HFFc6 (cell line): ENCODE data around the gene LMF1. TPM values are rescaled to one million over a fixed set of nuclear protein-coding genes. Genes with fewer than 3 reads are reported as not detected.

Experiments
- DNase-seq: peaks from one replicate; pipeline ENCODE4 v3.0.0-alpha.2; 2018
- H3K27ac Mint-ChIP-seq: 2 replicates; pipeline ENCODE4 v1.8.0; 2020; ENCODE audit warnings: mild to moderate bottlenecking, mixed read lengths
- H3K27me3 Mint-ChIP-seq: 2 replicates; pipeline ENCODE4 v1.8.0; 2021; ENCODE audit warnings: mild to moderate bottlenecking, moderate library complexity, mixed read lengths; ENCODE audit not compliant: insufficient read depth
- H3K36me3 Mint-ChIP-seq: 2 replicates; pipeline ENCODE4 v1.8.0; 2021; ENCODE audit warnings: low read depth, mixed read lengths
- H3K4me1 Mint-ChIP-seq: 2 replicates; pipeline ENCODE4 v1.8.0; 2020; ENCODE audit warnings: low read depth, mixed read lengths
- H3K4me3 Mint-ChIP-seq: 2 replicates; pipeline ENCODE4 v1.8.0; 2020; ENCODE audit warnings: mild to moderate bottlenecking, moderate library complexity, mixed read lengths
- H3K9me3 Mint-ChIP-seq: 2 replicates; pipeline ENCODE4 v1.8.0; 2020; ENCODE audit warnings: mild to moderate bottlenecking, mixed read lengths
- CTCF ChIP-seq: fragments of 200-600 bp; sonication (generic); IDR thresholded peaks from 2 replicates; pipeline ENCODE4 v1.5.0; 2021; ENCODE audit warnings: antibody characterized with exemption, mild to moderate bottlenecking
- total RNA-seq, 6 experiments: library from RNA; stranded (reverse); fragmentation: NEBNext Ultra II Directional; extraction: Animal tissue kit (Norgen Biotek cat#: 25700); gene quantifications; 2 replicates in 1 of 6; 3 replicates in 5 of 6; pipeline ENCODE4 v1.2.3, GENCODE V29; 2021

Gene LMF1
- total RNA-seq, 6 experiments from 2014 or later: 10.9 to 19.3 (median 14.2) TPM

GRCh38 chr16:935684-936083 lies 35.1 kb downstream of the LMF1 start:
- no peak for TF ChIP-seq CTCF
- H3K9me3 Mint-ChIP-seq: peaks cover 9% of the 10 kb centered on the region; the same call in 1 of the 2 replicates
- peaks cover 4% of the 10 kb centered on the region for H3K27me3 Mint-ChIP-seq
- H3K27ac Mint-ChIP-seq: no peak overlapping the region
- H3K4me3 Mint-ChIP-seq: no peak overlapping the region
- H3K36me3 Mint-ChIP-seq: peaks cover 12% of the 10 kb centered on the region
- H3K4me1 Mint-ChIP-seq: no peaks in the 10 kb centered on the region
- no peak for DNase-seq

- Mint-ChIP-seq H3K4me1 (no peaks in the 10 kb centered on the region), H3K27me3 (peaks cover 4% of the 10 kb centered on the region; the same call in 1 of the 2 replicates), H3K27ac (no peak overlapping the region), H3K36me3 (peaks cover 10% of the 10 kb centered on the region; the same call in 1 of the 2 replicates), H3K9me3 (no peaks in the 10 kb centered on the region), H3K4me3 (no peak overlapping the region)
- DNase-seq: no peak
- TF ChIP-seq CTCF: no peak
Measured at GRCh38 chr16:934178-934577, 36.6 kb downstream of the LMF1 start.

GRCh38 chr16:933581-933980 lies 37.2 kb downstream of the LMF1 start:
- Mint-ChIP-seq H3K27me3 (peaks cover 4% of the 10 kb centered on the region; the same call in 1 of the 2 replicates), H3K36me3 (peaks cover 5% of the 10 kb centered on the region; the same call in 1 of the 2 replicates), H3K4me1 (no peaks in the 10 kb centered on the region), H3K4me3 (no peak overlapping the region), H3K9me3 (no peaks in the 10 kb centered on the region), H3K27ac (no peak overlapping the region)
- no peak for DNase-seq
- TF ChIP-seq CTCF: no peak

- Mint-ChIP-seq H3K4me3 (no peak overlapping the region), H3K27ac (no peak overlapping the region), H3K36me3 (peaks cover 5% of the 10 kb centered on the region; the same call in 1 of the 2 replicates), H3K9me3 (no peaks in the 10 kb centered on the region), H3K4me1 (no peaks in the 10 kb centered on the region), H3K27me3 (peaks cover 4% of the 10 kb centered on the region; the same call in 1 of the 2 replicates)
- DNase-seq: no peak
- TF ChIP-seq CTCF: no peak
Measured at GRCh38 chr16:932831-933330, 37.9 kb downstream of the LMF1 start.

GRCh38 chr16:931626-932500 lies 38.9 kb downstream of the LMF1 start:
- peaks cover 5% of the 10 kb centered on the region; the same call in 1 of the 2 replicates for H3K36me3 Mint-ChIP-seq
- H3K27ac Mint-ChIP-seq: no peak overlapping the region
- 0 out of 2 replicates have a peak, but pooled peaks cover 4% of the 10 kb centered on the region for H3K9me3 Mint-ChIP-seq
- no peak for TF ChIP-seq CTCF
- H3K4me1 Mint-ChIP-seq: no peaks in the 10 kb centered on the region
- peaks cover 4% of the 10 kb centered on the region; the same call in 1 of the 2 replicates for H3K27me3 Mint-ChIP-seq
- no peak for DNase-seq
- no peak overlapping the region for H3K4me3 Mint-ChIP-seq
